Measurements from ENCODE around the gene ZNF766. TPM values are rescaled to one million over a fixed set of nuclear protein-coding genes. Genes with fewer than 3 reads are reported as not detected.
"Not testable (repeated sequence)": the region's sequence is repeated elsewhere in the genome, so short reads cannot be mapped to it uniquely, and the experiment has no call there.

Gene ZNF766
- total RNA-seq, 1 donor from 2014 or later = 33.0 TPM

DNA sequence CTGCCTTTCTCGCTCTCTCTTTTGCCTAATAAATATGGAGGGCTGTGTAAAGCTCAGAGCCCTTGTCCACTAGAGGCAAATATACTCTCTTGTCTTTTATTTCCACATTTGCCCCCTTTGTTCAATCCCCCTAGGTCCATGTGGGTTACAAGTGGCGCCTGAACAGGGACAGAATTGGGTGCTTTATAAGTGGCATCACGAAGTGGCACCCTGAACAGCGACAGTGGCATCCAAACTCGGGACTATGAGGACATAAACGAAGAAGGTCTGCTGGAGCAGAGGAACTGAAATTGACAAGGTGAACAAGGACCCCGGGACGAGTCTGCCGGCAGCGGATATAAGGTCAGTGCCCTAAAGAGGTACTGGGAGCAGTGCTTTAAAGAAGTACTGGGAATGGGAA, 62.4 kb downstream of the ZNF766 start:
- intact Hi-C loops (cut with micrococcal nuclease) = no loop called here
- ChIA-PET POLR2A (no interaction called here), CTCF (interaction anchor here (0.6 kb wide), 1 partner anchor 1018 kb away, joined by 3 read pairs; no protein-coding TSS in a partner anchor)
- ATAC-seq (ENCODE audit: low read depth) = no peak
- DNase-seq = no peak
- Mint-ChIP-seq H3K27me3 (no peaks in the 10 kb centered on the region), H3K4me1 (peaks cover 7% of the 10 kb centered on the region), H3K4me3 (no peak overlapping the region), H3K27ac (no peak overlapping the region), H3K36me3 (ENCODE audit: low read depth) (peaks cover 21% of the 10 kb centered on the region), H3K9me3 (peaks cover 37% of the 10 kb centered on the region)
- TF ChIP-seq, protein P1, sequence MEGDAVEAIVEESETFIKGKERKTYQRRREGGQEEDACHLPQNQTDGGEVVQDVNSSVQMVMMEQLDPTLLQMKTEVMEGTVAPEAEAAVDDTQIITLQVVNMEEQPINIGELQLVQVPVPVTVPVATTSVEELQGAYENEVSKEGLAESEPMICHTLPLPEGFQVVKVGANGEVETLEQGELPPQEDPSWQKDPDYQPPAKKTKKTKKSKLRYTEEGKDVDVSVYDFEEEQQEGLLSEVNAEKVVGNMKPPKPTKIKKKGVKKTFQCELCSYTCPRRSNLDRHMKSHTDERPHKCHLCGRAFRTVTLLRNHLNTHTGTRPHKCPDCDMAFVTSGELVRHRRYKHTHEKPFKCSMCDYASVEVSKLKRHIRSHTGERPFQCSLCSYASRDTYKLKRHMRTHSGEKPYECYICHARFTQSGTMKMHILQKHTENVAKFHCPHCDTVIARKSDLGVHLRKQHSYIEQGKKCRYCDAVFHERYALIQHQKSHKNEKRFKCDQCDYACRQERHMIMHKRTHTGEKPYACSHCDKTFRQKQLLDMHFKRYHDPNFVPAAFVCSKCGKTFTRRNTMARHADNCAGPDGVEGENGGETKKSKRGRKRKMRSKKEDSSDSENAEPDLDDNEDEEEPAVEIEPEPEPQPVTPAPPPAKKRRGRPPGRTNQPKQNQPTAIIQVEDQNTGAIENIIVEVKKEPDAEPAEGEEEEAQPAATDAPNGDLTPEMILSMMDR (IDR thresholded peaks at IDR 0.05) = no peak

GRCh38 chr19:52335768-52336116, 66.4 kb downstream of the ZNF766 start:
- Mint-ChIP-seq H3K4me1 (peaks cover 14% of the 10 kb centered on the region), H3K36me3 (ENCODE audit: low read depth) (peaks cover 28% of the 10 kb centered on the region), H3K27ac (peak overlapping the region; percentile 93), H3K27me3 (no peaks in the 10 kb centered on the region), H3K4me3 (peak overlapping the region; percentile 97), H3K9me3 (peaks cover 32% of the 10 kb centered on the region)
- intact Hi-C loops (cut with micrococcal nuclease) = loop anchor here (1.0 to 2.0 kb wide), 4 partner anchors 33 to 400 kb away; partner anchors contain the start of genes ZNF611, ZNF701 and ZNF880
- ATAC-seq (ENCODE audit: low read depth) = peak; percentile 19
- TF ChIP-seq, protein P1 (IDR thresholded peaks at IDR 0.05) = no peak
- ChIA-PET CTCF (no interaction called here), POLR2A (interaction anchor here (0.8 to 1.2 kb wide), 3 partner anchors 34 to 146 kb away, joined by 3 to 10 read pairs (median 7); partner anchors contain the start of genes PPP2R1A, ZNF528 and ZNF880)
- no peak for DNase-seq

DNA sequence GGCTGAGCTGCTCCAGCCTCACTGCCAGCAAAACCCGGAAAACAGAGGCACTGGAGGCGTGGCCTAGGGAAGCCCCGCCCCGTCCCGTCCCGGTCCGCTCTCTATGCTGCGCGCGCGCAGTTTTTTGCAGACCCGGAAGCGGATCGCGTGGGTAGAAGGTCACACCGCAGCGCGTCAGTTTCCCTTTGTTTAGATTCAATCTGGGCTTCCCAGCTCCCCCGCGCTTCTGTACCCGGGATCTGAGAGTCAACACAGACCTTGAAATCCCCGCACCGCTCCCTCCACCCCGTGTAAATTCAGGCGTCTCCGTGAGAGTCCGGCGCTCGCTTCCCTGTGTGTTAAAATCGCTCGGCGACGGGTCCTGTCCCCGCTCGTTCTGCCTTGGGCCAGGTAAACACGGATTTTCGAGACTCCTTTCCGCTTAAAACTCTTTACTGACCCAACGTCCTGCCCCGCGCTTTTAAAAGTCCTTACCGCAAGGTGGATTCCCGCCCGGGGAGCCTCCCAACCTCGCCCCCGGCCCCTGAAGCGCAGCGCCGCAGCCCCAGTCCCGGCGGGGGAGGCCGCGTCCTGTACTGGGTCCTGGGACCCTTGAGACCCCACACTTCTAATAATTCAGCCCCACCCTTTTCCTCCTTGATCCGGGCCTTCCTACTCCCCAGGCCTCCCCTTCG, 66.9 kb downstream of the ZNF766 start, which contains the start of gene ZNF610:
Gene ZNF610 (plus strand): TSS at position 127 of the 674 bp plus-strand sequence. CDS start 12,930 bp downstream, outside the sequence.
- ChIA-PET CTCF (no interaction called here), POLR2A (interaction anchor here (0.5 to 1.2 kb wide), 6 partner anchors 33 to 768 kb away, joined by 3 to 12 read pairs (median 6); partner anchors contain the start of genes PPP2R1A, ZNF528 and ZNF880)
- peak within 1 kb of the TSS; percentile 93 for H3K27ac Mint-ChIP-seq
- H3K27me3 Mint-ChIP-seq = no peaks in the 10 kb centered on the region
- peaks cover 28% of the 10 kb centered on the region for H3K36me3 Mint-ChIP-seq (ENCODE audit: low read depth)
- ATAC-seq (ENCODE audit: low read depth) = peak; percentile 96
- intact Hi-C loops (cut with micrococcal nuclease) = loop anchor here (1.0 to 2.0 kb wide), 4 partner anchors 33 to 399 kb away; partner anchors contain the start of genes ZNF611, ZNF701 and ZNF880
- TF ChIP-seq, protein P1 (IDR thresholded peaks at IDR 0.05) = no peak
- peaks cover 27% of the 10 kb centered on the region for H3K9me3 Mint-ChIP-seq
- H3K4me3 Mint-ChIP-seq = peak within 1 kb of the TSS; percentile 97
- H3K4me1 Mint-ChIP-seq = peaks cover 14% of the 10 kb centered on the region
- DNase-seq = peak; percentile 84

DNA sequence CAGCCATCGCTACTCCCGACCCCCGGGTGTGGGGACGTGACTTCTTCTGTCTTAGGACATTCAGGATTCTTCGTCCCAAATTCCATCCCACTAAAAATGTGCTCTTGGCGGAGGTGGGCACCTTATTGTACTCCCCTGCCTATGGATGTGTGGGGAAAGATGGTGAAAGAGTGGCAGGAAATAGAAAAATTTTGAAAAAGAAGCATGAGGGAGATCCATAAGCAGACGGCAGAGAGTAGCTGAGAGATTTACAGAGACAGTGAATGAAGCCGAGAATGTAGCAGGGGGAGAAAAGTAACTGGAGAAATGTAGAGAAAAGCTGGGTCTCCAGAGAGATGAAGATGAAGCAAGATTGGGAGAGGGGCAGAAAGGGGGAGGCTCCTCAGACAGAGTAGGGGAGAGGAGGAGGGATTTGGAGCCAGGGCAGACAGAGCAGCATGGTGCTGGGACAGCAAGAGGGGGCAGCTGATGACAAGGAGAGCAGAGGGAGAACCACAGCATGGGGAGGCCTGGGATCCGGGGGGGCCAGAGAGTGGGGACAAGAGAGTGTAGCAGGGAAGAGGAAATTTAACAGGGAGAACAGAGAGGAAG, 67.5 kb downstream of the ZNF766 start:
- H3K36me3 Mint-ChIP-seq (ENCODE audit: low read depth) = peaks cover 26% of the 10 kb centered on the region
- H3K4me3 Mint-ChIP-seq = peak overlapping the region; percentile 97
- intact Hi-C loops (cut with micrococcal nuclease) = loop anchor here (1.0 to 2.0 kb wide), 4 partner anchors 32 to 398 kb away; partner anchors contain the start of genes ZNF611, ZNF701 and ZNF880
- ATAC-seq (ENCODE audit: low read depth) = no peak
- ChIA-PET POLR2A (interaction anchor here (0.5 to 1.2 kb wide), 9 partner anchors 33 to 767 kb away, joined by 3 to 12 read pairs (median 5); partner anchors contain the start of genes PPP2R1A, ZNF528 and ZNF880), CTCF (no interaction called here)
- H3K9me3 Mint-ChIP-seq = peaks cover 22% of the 10 kb centered on the region
- DNase-seq = no peak
- TF ChIP-seq, protein P1 (IDR thresholded peaks at IDR 0.05) = no peak
- H3K27ac Mint-ChIP-seq = peak overlapping the region; percentile 93
- H3K4me1 Mint-ChIP-seq = peaks cover 14% of the 10 kb centered on the region
- no peaks in the 10 kb centered on the region for H3K27me3 Mint-ChIP-seq

GRCh38 chr19:52339022-52339421, 69.6 kb downstream of the ZNF766 start:
- ATAC-seq (ENCODE audit: low read depth); CTCF ChIA-PET; POLR2A ChIA-PET; H3K9me3 Mint-ChIP-seq; intact Hi-C loops (cut with micrococcal nuclease); H3K27me3 Mint-ChIP-seq; H3K4me3 Mint-ChIP-seq; DNase-seq; H3K27ac Mint-ChIP-seq: not testable (repeated sequence)
- Mint-ChIP-seq H3K36me3 (ENCODE audit: low read depth) (peaks cover 19% of the 10 kb centered on the region), H3K4me1 (peaks cover 14% of the 10 kb centered on the region)
